Small intestine (tissue), 7 donors: ENCODE results near the gene TEX264. TPM values are rescaled to one million over a fixed set of nuclear protein-coding genes. Genes with fewer than 3 reads are reported as not detected.

Source experiments
- DNase-seq, 2 donors: peaks; one replicate each; pipeline versions ENCODE4 v3.0.0 to v3.0.0-alpha.2; 2013
- FAIRE-seq: peaks from 2 replicates; lab custom pipeline; 2012; peaks lifted over from hg19 to GRCh38; lab: Jason Lieb, UNC
- H3K27ac ChIP-seq, 3 donors: one replicate each; pipeline ENCODE4 v1.5.1; 2013; ENCODE audit warnings: low read length in 2 of 3, mild to moderate bottlenecking in 2 of 3, control low read depth in 1 of 3, inconsistent platforms in 1 of 3, low read depth in 1 of 3, moderate library complexity in 1 of 3
- H3K27me3 ChIP-seq, 3 donors: one replicate each; pipeline ENCODE4 v1.6.1; 2013; ENCODE audit warnings: low read length in 3 of 3, inconsistent platforms in 1 of 3; ENCODE audit not compliant: control insufficient read depth in 3 of 3, insufficient read depth in 3 of 3
- H3K36me3 ChIP-seq, 3 donors: one replicate each; pipeline ENCODE4 v1.6.1; 2013; ENCODE audit warnings: low read length in 3 of 3, inconsistent platforms in 1 of 3, low read depth in 1 of 3, mild to moderate bottlenecking in 1 of 3, moderate library complexity in 1 of 3; ENCODE audit not compliant: control insufficient read depth in 3 of 3, insufficient read depth in 2 of 3
- H3K4me1 ChIP-seq, 3 donors: one replicate each; pipeline ENCODE4 v1.6.1; 2013; ENCODE audit warnings: low read length in 2 of 3, inconsistent platforms in 1 of 3, low read depth in 1 of 3, mild to moderate bottlenecking in 1 of 3, moderate library complexity in 1 of 3; ENCODE audit not compliant: control insufficient read depth in 3 of 3, insufficient read depth in 2 of 3
- H3K4me3 ChIP-seq, 3 donors: one replicate each; pipeline ENCODE4 v1.5.1; 2013; ENCODE audit warnings: low read length in 3 of 3, control low read depth in 1 of 3, inconsistent platforms in 1 of 3, low read depth in 1 of 3, mild to moderate bottlenecking in 1 of 3, moderate library complexity in 1 of 3
- H3K9me3 ChIP-seq, 2 donors: one replicate each; pipeline ENCODE4 v1.6.1; 2013; ENCODE audit warnings: low read depth in 1 of 2, low read length in 1 of 2; ENCODE audit not compliant: control insufficient read depth in 2 of 2, insufficient read depth in 1 of 2
- WGBS, 3 donors: extraction: QIAGEN DNeasy Blood & Tissue Kit; methylation state at CpG; one replicate each; pipeline ENCODE4 v1.1.7; 2013; 5-methylcytosine and 5-hydroxymethylcytosine counted together
- polyA plus RNA-seq, 4 donors: library from polyadenylated mRNA; stranded (reverse) in 3 of 4; unstranded in 1 of 4; fragments of 200-250 nt in 3 of 4; fragments of 120-200 nt in 1 of 4; gene quantifications; one replicate each; pipeline versions ENCODE4 v1.2.1 to v1.2.3, GENCODE V29; 2013
- donor health status: healthy with polysubstance abuse.
- donor health status: control.
- donor health status: control.
- donor health status: Bipolar disorder and iron deficiency.
- donor health status: healthy.

Gene TEX264
- polyA plus RNA-seq, 4 donors = 56.0 to 85.7 (median 67.3) TPM

- H3K36me3 ChIP-seq = peaks cover 0 to 44% (median 0%) of the 10 kb centered on the region in 3 donors
- no peak for DNase-seq
- H3K9me3 ChIP-seq = no peaks in the 10 kb centered on the region
- H3K27me3 ChIP-seq = peaks cover 0 to 18% (median 0%) of the 10 kb centered on the region in 3 donors
- 89 to 91% (median 89%) methylated on average over 8 of the region's 8 CpGs for WGBS, 3 donors
- FAIRE-seq = no peak
- H3K27ac ChIP-seq = no peak overlapping the region
- H3K4me1 ChIP-seq = peaks cover 0 to 8% (median 0%) of the 10 kb centered on the region in 3 donors
- H3K4me3 ChIP-seq = no peak overlapping the region
These were observed 34.4 kb downstream of the TEX264 start for GRCh38 chr3:51705276-51706020.

DNA sequence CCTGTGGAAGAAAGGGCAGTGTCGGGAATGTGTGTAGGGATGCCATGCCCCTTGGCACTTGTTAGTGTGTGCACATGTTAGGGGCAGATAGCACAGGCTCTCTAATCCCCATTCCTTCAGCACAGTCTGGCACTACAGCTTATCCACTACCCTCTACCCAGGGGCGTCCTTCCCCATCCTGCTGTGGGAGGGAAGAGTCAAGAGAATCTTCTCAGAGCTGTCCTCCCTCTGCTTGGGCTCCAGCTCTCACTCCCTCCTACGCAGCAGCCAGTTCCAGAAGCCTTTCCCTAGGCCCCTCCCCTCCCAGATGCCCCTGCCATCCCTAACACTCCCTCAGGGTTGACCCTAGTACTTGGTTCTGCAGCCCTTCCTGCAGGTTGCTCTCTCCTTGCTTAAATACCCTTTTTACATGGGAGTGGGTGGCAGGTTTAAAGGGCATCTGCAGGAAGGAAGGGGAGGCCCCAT lies 35.0 kb downstream of the TEX264 start:
- FAIRE-seq = no peak

GRCh38 chr3:51706788-51707731 lies 36.0 kb downstream of the TEX264 start, which contains the start of gene GRM2:
GRM2 (plus strand) TSS chr3:51707068; CDS start chr3:51708984, 1,916 bp downstream.
- peaks cover 0 to 8% (median 0%) of the 10 kb centered on the region in 3 donors for H3K4me1 ChIP-seq
- FAIRE-seq (no peak), DNase-seq (peak; percentile 54 to 85)
- no peak within 1 kb of the TSS for H3K27ac ChIP-seq
- 5 to 13% (median 6%) methylated on average over 43 to 69 of the region's 69 CpGs for WGBS, 3 donors
- peak within 1 kb of the TSS in 1 of 3 donors; percentile 28 for H3K4me3 ChIP-seq
- peaks cover 0 to 18% (median 0%) of the 10 kb centered on the region in 3 donors for H3K27me3 ChIP-seq
- H3K9me3 ChIP-seq = no peaks in the 10 kb centered on the region
- peaks cover 0 to 32% (median 0%) of the 10 kb centered on the region in 3 donors for H3K36me3 ChIP-seq

More for the DNA sequence above, 35.0 kb downstream of the TEX264 start:
- H3K4me3 ChIP-seq = no peak overlapping the region
- peaks cover 0 to 8% (median 0%) of the 10 kb centered on the region in 3 donors for H3K4me1 ChIP-seq
- no peaks in the 10 kb centered on the region for H3K9me3 ChIP-seq
- WGBS, 3 donors = 82 to 87% (median 82%) methylated on average over 3 of the region's 3 CpGs
- peaks cover 0 to 38% (median 0%) of the 10 kb centered on the region in 3 donors for H3K36me3 ChIP-seq
- no peak for DNase-seq
- H3K27ac ChIP-seq = no peak overlapping the region
- peaks cover 0 to 18% (median 0%) of the 10 kb centered on the region in 3 donors for H3K27me3 ChIP-seq

DNA sequence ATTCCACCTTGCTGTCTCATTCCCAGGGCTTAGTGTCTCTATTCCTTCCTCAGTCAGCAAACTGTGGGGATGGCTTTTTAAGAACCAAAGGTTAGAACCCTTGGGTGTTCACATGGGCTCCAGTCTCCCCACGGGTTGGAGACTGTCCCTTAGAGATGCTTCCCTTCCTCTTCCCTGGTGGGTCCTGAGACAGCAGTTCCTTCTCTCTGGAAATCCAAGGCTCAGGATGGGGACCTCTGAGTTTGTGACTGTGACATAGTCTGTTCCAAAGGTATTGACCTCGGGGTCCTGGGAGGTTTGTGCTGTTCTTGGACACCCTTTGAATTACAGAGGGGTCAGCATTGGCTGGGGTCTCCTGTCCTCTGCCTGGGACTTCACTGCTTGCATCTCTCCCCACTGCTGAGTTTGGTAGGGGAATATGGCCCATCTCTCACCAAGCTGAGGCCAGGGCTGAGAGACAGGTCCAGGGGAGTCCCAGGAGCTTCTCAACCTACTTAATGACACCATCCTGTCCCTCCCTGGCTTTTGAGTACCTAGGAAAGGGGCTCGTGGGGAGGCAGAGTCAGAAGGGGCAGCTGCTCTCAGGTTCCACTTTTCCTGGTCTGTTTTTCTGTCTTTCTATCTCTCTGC lies 37.3 kb downstream of the TEX264 start:
- no peak overlapping the region for H3K4me3 ChIP-seq
- no peak overlapping the region for H3K27ac ChIP-seq
- no peak for DNase-seq
- H3K27me3 ChIP-seq = peaks cover 0 to 18% (median 0%) of the 10 kb centered on the region in 3 donors
- no peak for FAIRE-seq
- no peaks in the 10 kb centered on the region for H3K9me3 ChIP-seq
- peaks cover 0 to 8% (median 0%) of the 10 kb centered on the region in 3 donors for H3K4me1 ChIP-seq
- WGBS, 3 donors = 61 to 65% (median 64%) methylated on average over 3 of the region's 3 CpGs
- peaks cover 0 to 20% (median 0%) of the 10 kb centered on the region in 3 donors for H3K36me3 ChIP-seq

DNA sequence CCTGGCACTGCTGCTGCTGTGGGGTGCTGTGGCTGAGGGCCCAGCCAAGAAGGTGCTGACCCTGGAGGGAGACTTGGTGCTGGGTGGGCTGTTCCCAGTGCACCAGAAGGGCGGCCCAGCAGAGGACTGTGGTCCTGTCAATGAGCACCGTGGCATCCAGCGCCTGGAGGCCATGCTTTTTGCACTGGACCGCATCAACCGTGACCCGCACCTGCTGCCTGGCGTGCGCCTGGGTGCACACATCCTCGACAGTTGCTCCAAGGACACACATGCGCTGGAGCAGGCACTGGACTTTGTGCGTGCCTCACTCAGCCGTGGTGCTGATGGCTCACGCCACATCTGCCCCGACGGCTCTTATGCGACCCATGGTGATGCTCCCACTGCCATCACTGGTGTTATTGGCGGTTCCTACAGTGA lies 38.0 kb downstream of the TEX264 start:
- Histone ChIP-seq H3K27ac (no peak overlapping the region), H3K4me1 (peaks cover 0 to 8% (median 0%) of the 10 kb centered on the region in 3 donors), H3K4me3 (no peak overlapping the region), H3K36me3 (peaks cover 0 to 13% (median 0%) of the 10 kb centered on the region in 3 donors), H3K27me3 (peaks cover 0 to 18% (median 0%) of the 10 kb centered on the region in 3 donors), H3K9me3 (no peaks in the 10 kb centered on the region)
- no peak for FAIRE-seq
- WGBS, 3 donors = 91 to 92% (median 92%) methylated on average over 17 of the region's 17 CpGs
- no peak for DNase-seq

DNA sequence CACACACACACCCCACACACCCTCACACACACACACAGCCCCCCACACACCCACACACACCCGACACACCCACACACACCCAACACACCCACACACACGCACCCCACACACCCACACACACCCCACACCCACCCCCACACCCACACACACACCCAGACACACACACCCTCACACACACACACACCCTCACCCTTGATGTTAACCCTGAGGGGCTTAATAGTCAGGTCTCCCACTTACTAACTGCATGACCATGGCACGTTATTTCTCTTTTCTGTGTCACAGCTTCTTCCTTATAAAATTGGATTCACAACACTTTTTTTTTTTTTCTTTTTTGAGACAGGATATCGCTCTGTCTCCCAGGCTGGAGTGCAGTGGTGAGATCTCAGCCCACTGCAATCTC lies 38.6 kb downstream of the TEX264 start:
- H3K4me1 ChIP-seq = peaks cover 0 to 8% (median 0%) of the 10 kb centered on the region in 3 donors
- H3K36me3 ChIP-seq = peaks cover 0 to 6% (median 0%) of the 10 kb centered on the region in 3 donors
- H3K27ac ChIP-seq = no peak overlapping the region
- no peak for DNase-seq
- H3K27me3 ChIP-seq = peaks cover 0 to 18% (median 0%) of the 10 kb centered on the region in 3 donors
- no peak for FAIRE-seq
- H3K4me3 ChIP-seq = no peak overlapping the region
- no peaks in the 10 kb centered on the region for H3K9me3 ChIP-seq
- 60 to 67% (median 60%) methylated on average over 2 to 4 of the region's 4 CpGs for WGBS, 3 donors

DNA sequence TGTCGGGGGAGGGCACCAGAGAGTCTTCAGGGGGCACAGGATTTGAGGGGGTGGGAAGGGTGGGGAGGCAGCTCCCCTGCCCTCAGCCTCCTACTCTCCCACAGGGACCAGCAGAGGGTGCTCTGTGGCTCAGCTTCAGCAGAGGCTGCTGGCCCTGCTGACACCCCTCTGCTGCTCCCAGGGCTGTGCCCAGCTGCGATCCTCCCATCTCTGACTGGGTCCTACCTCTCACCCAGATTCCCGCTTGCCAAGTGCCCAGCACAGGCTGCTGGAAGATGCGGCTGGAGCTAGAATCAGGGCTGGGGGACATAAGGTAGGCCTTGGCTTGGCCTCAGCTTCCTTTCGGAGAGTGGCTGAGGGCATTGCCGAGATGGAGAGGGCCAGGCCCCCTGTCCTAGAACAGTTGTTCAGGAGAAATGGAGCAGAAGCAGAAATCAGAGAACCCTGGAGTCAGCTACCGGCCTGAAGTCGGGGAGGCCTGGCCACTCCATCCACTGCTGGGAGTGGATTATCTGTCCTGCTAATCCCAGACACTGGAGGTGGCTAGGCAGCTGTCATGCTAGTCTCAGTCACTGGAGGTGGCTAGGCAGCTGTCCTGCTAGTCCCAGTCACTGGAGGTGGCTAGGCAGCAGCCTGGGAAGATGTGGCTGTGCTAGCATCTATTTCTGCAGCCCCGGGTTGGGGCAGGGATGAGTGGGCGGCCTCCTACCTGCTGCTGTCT lies 39.7 kb downstream of the TEX264 start:
- no peak for DNase-seq
- Histone ChIP-seq H3K9me3 (no peaks in the 10 kb centered on the region), H3K27ac (no peak overlapping the region), H3K27me3 (peaks cover 0 to 18% (median 0%) of the 10 kb centered on the region in 3 donors), H3K4me1 (peaks cover 0 to 8% (median 0%) of the 10 kb centered on the region in 3 donors), H3K4me3 (no peak overlapping the region), H3K36me3 (no peaks in the 10 kb centered on the region)
- no peak for FAIRE-seq
- 78 to 83% (median 81%) methylated on average over 9 to 10 of the region's 10 CpGs for WGBS, 3 donors
